Neural progenitor cell (in vitro differentiated cells): Measurements from ENCODE around the gene MRPL4. TPM values are rescaled to one million over a fixed set of nuclear protein-coding genes. Genes with fewer than 3 reads are reported as not detected.
A peak's percentile ranks its signal among the peaks of the same experiment; 100 is the strongest.

Experiments used
- DNase-seq: peaks from one replicate; pipeline ENCODE4 v3.0.0-alpha.2; 2016; ENCODE audit warnings: low spot score
- H2AFZ ChIP-seq: fragments of 200-600 bp; sonication (generic); replicated peaks from 2 replicates; pipeline ENCODE4 v1.6.1; 2016; ENCODE audit warnings: antibody characterized with exemption
- H3F3A ChIP-seq: fragments of 200-600 bp; sonication (generic); 2 replicates; pipeline ENCODE4 v1.6.1; 2016; ENCODE audit warnings: antibody characterized with exemption, low read depth
- H3K27ac ChIP-seq: fragments of 200-600 bp; sonication (generic); 2 replicates; pipeline ENCODE4 v1.5.1; 2016; ENCODE audit warnings: mild to moderate bottlenecking
- H3K27me3 ChIP-seq: fragments of 200-600 bp; sonication (generic); 2 replicates; pipeline ENCODE4 v1.6.1; 2016; ENCODE audit warnings: mild to moderate bottlenecking, moderate library complexity
- H3K36me3 ChIP-seq: fragments of 200-600 bp; sonication (generic); 2 replicates; pipeline ENCODE4 v1.5.1; 2016
- H3K4me1 ChIP-seq: fragments of 200-600 bp; sonication (generic); 2 replicates; pipeline ENCODE4 v1.6.1; 2016; ENCODE audit warnings: mixed run types
- H3K4me2 ChIP-seq: fragments of 200-600 bp; sonication (generic); 2 replicates; pipeline ENCODE4 v1.6.1; 2016
- H3K4me3 ChIP-seq: fragments of 200-600 bp; sonication (generic); 2 replicates; pipeline ENCODE4 v1.5.1; 2016
- H3K79me2 ChIP-seq: fragments of 200-600 bp; sonication (generic); 2 replicates; pipeline ENCODE4 v1.6.1; 2016; ENCODE audit warnings: low read depth
- H3K9ac ChIP-seq: fragments of 200-600 bp; sonication (generic); 2 replicates; pipeline ENCODE4 v1.6.1; 2016
- H3K9me3 ChIP-seq: fragments of 200-600 bp; sonication (generic); 2 replicates; pipeline ENCODE4 v1.5.1; 2016; ENCODE audit warnings: low read depth
- H4K20me1 ChIP-seq: fragments of 200-600 bp; sonication (generic); 2 replicates; pipeline ENCODE4 v1.6.1; 2016; ENCODE audit warnings: low read depth
- H3K27ac Mint-ChIP-seq: 3 replicates; pipeline ENCODE4 v1.8.0; 2021; ENCODE audit warnings: mixed read lengths
- H3K27me3 Mint-ChIP-seq: 2 replicates; pipeline ENCODE4 v1.8.0; 2022; ENCODE audit warnings: low read depth, mild to moderate bottlenecking, inconsistent platforms, moderate library complexity, mixed read lengths; ENCODE audit not compliant: insufficient read depth
- H3K36me3 Mint-ChIP-seq: 3 replicates; pipeline ENCODE4 v1.8.0; 2021; ENCODE audit warnings: mixed read lengths
- H3K4me1 Mint-ChIP-seq: 3 replicates; pipeline ENCODE4 v1.8.0; 2021; ENCODE audit warnings: mixed read lengths
- H3K4me3 Mint-ChIP-seq: 3 replicates; pipeline ENCODE4 v1.8.0; 2021; ENCODE audit warnings: mild to moderate bottlenecking, moderate library complexity, mixed read lengths
- H3K9me3 Mint-ChIP-seq: 3 replicates; pipeline ENCODE4 v1.8.0; 2020; ENCODE audit warnings: mixed read lengths
- CTCF ChIP-seq: fragments of 200-600 bp; sonication (generic); IDR thresholded peaks from 2 replicates; pipeline ENCODE4 v1.5.1; 2017; ENCODE audit warnings: antibody characterized with exemption, mild to moderate bottlenecking
- EZH2 ChIP-seq: fragments of 200-600 bp; sonication (generic); IDR thresholded peaks from 2 replicates; pipeline ENCODE4 v1.6.1; 2017; ENCODE audit warnings: antibody characterized with exemption, mild to moderate bottlenecking, moderate library complexity
- EZH2phosphoT487 ChIP-seq: fragments of 200-600 bp; sonication (generic); IDR thresholded peaks from 2 replicates; pipeline ENCODE4 v1.6.1; 2017; ENCODE audit warnings: antibody characterized with exemption
- total RNA-seq: library from RNA; depleted of rRNA; stranded (reverse); fragments of >200 nt; gene quantifications from 2 replicates; pipeline ENCODE4 v1.2.3, GENCODE V29; 2015; ENCODE audit warnings: low replicate concordance

The MRPL4 gene
- total RNA-seq, 1 donor from 2014 or later = 22.5 TPM

GRCh38 chr19:10228920-10229319, 23.1 kb upstream of the MRPL4 start:
- H3K4me3 ChIP-seq = no peak overlapping the region
- no peaks in the 10 kb centered on the region for H3K36me3 ChIP-seq
- Mint-ChIP-seq H3K4me1 (peaks cover 16% of the 10 kb centered on the region), H3K27ac (no peak overlapping the region), H3K9me3 (no peaks in the 10 kb centered on the region), H3K4me3 (peak overlapping the region; percentile 75), H3K36me3 (peaks cover 7% of the 10 kb centered on the region), H3K27me3 (peaks cover 2% of the 10 kb centered on the region)
- DNase-seq = peak; percentile 67
- H3F3A ChIP-seq = peaks cover 33% of the 10 kb centered on the region
- H3K27ac ChIP-seq = no peak overlapping the region
- peaks cover 20% of the 10 kb centered on the region for H3K79me2 ChIP-seq
- TF ChIP-seq EZH2 = no peak
- TF ChIP-seq EZH2phosphoT487 = no peak
- peak; percentile 45 for TF ChIP-seq CTCF
- peaks cover 5% of the 10 kb centered on the region for H3K4me1 ChIP-seq
- H3K4me2 ChIP-seq = no peak overlapping the region
- no peak overlapping the region for H3K9ac ChIP-seq
- no peak overlapping the region for H2AFZ ChIP-seq
- peaks cover 34% of the 10 kb centered on the region for H4K20me1 ChIP-seq
- no peaks in the 10 kb centered on the region for H3K27me3 ChIP-seq
- no peaks in the 10 kb centered on the region for H3K9me3 ChIP-seq

DNA sequence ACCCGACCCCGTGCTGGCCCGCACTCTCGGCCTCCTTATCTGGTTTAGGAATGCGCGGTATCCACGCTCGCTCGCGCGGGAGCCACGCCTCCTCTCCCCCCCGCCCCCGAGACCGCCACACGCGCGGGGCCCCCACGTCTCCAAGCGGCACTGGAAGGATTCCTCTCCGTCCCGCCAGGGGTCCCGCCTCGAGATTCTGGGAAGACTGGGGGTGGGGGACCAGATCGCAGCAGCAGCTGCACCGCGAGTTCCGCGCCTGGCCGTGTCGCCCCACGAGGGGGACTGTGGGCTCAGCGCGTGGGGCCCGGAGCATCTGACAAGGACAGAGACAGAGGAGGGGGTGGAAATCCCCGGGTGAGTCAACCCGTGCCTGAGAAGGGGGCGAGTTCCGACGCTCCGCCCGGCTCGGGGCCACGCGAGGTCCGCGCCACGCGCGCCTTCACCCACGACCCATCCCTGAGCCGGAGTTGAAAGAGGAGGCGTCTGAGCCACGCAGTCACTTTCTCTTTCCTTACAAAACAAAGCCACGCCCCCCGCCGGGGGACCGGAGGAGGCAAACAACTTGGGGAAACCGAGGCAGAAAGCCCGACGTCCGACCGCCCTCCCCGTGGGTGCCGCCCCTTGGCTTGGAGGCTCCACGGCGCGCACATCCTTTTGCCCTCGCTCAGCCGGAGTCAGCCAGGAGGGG, 21.7 kb upstream of the MRPL4 start:
- Mint-ChIP-seq H3K4me3 (peak overlapping the region; percentile 85), H3K27ac (no peak overlapping the region), H3K36me3 (no peaks in the 10 kb centered on the region), H3K4me1 (peaks cover 14% of the 10 kb centered on the region), H3K9me3 (no peaks in the 10 kb centered on the region), H3K27me3 (peaks cover 2% of the 10 kb centered on the region)
- TF ChIP-seq CTCF = no peak
- no peak for TF ChIP-seq EZH2
- no peak for TF ChIP-seq EZH2phosphoT487
- peaks cover 34% of the 10 kb centered on the region for H4K20me1 ChIP-seq
- no peak for DNase-seq
- no peaks in the 10 kb centered on the region for H3K9me3 ChIP-seq
- H3K4me1 ChIP-seq = peaks cover 5% of the 10 kb centered on the region
- no peaks in the 10 kb centered on the region for H3K27me3 ChIP-seq
- H3K4me2 ChIP-seq = peak overlapping the region; percentile 96
- H3K4me3 ChIP-seq = peak overlapping the region; percentile 55
- peak overlapping the region; percentile 18 for H3K9ac ChIP-seq
- no peaks in the 10 kb centered on the region for H3K36me3 ChIP-seq
- no peak overlapping the region for H3K27ac ChIP-seq
- H3K79me2 ChIP-seq = peaks cover 20% of the 10 kb centered on the region
- H2AFZ ChIP-seq = peak overlapping the region; percentile 37
- H3F3A ChIP-seq = peaks cover 33% of the 10 kb centered on the region

GRCh38 chr19:10230861-10231611, 21.0 kb upstream of the MRPL4 start, which contains the start of gene S1PR2:
Gene S1PR2, minus strand, starts transcription at chr19:10231331. Its CDS starts 6,426 bp downstream, at chr19:10224905.
- H3K4me1 Mint-ChIP-seq = peaks cover 16% of the 10 kb centered on the region
- Histone ChIP-seq H3K4me1 (peaks cover 5% of the 10 kb centered on the region), H3K4me2 (peak within 1 kb of the TSS; percentile 96), H3K9me3 (no peaks in the 10 kb centered on the region), H3K9ac (peak within 1 kb of the TSS; percentile 18), H3K27ac (peak within 1 kb of the TSS; percentile 3), H4K20me1 (peaks cover 31% of the 10 kb centered on the region), H3K4me3 (peak within 1 kb of the TSS; percentile 55), H3K27me3 (no peaks in the 10 kb centered on the region), H3K36me3 (no peaks in the 10 kb centered on the region), H3F3A (peaks cover 33% of the 10 kb centered on the region), H3K79me2 (peaks cover 20% of the 10 kb centered on the region), H2AFZ (peak within 1 kb of the TSS; percentile 37)
- TF ChIP-seq EZH2phosphoT487 (no peak), EZH2 (peak; percentile 32)
- no peaks in the 10 kb centered on the region for H3K9me3 Mint-ChIP-seq
- H3K36me3 Mint-ChIP-seq = no peaks in the 10 kb centered on the region
- H3K27ac Mint-ChIP-seq = peak within 1 kb of the TSS; percentile 39
- peak within 1 kb of the TSS; percentile 85 for H3K4me3 Mint-ChIP-seq
- peak; percentile 93 for DNase-seq
- peaks cover 2% of the 10 kb centered on the region for H3K27me3 Mint-ChIP-seq
